GF-D8 (cell line): ENCODE data around the gene VAMP5.
"Not testable (repeated sequence)": the region's sequence is repeated elsewhere in the genome, so short reads cannot be mapped to it uniquely, and the experiment has no call there.

ENCODE experiments used
- DNase-seq: peaks from one replicate; lab custom pipeline; 2025; lab: John Stamatoyannopoulos, UW

VAMP5 gene

GRCh38 chr2:85584354-85584856, at the start of gene VAMP5:
TSS of gene VAMP5 (plus strand) at chr2:85584431. CDS start at chr2:85584491, 60 bp downstream.
- no peak for DNase-seq

GRCh38 chr2:85534881-85535280, 49.4 kb upstream of the VAMP5 start:
- DNase-seq, result peak; percentile 45

- DNase-seq, result no peak
Observed at GRCh38 chr2:85536479-85536878, 47.8 kb upstream of the VAMP5 start.

GRCh38 chr2:85537600-85538506, 46.4 kb upstream of the VAMP5 start:
- DNase-seq, result peak; percentile 16

- DNase-seq, result peak; percentile 74
Observed at GRCh38 chr2:85538507-85539360, 45.5 kb upstream of the VAMP5 start, which contains the start of gene MAT2A. TSS of gene MAT2A (plus strand) at chr2:85539168. CDS start at chr2:85539288, 120 bp downstream.

GRCh38 chr2:85539361-85540132, 44.7 kb upstream of the VAMP5 start:
- DNase-seq, result peak; percentile 22

GRCh38 chr2:85540133-85540648, 44.0 kb upstream of the VAMP5 start:
- no peak for DNase-seq

- DNase-seq, result no peak
Observed at GRCh38 chr2:85541262-85541661, 43.0 kb upstream of the VAMP5 start.

GRCh38 chr2:85541753-85542457, 42.3 kb upstream of the VAMP5 start:
- no peak for DNase-seq

GRCh38 chr2:85542777-85543176, 41.5 kb upstream of the VAMP5 start:
- DNase-seq, result no peak

GRCh38 chr2:85544254-85544691, 40.0 kb upstream of the VAMP5 start:
- DNase-seq, result not testable (repeated sequence)

GRCh38 chr2:85544915-85545779, 39.1 kb upstream of the VAMP5 start:
- not testable (repeated sequence) for DNase-seq

- DNase-seq, result no peak
Observed at GRCh38 chr2:85545780-85546240, 38.4 kb upstream of the VAMP5 start.

GRCh38 chr2:85547089-85547858, 37.0 kb upstream of the VAMP5 start:
- DNase-seq, result no peak

- DNase-seq, result no peak
Observed at GRCh38 chr2:85547859-85548607, 36.2 kb upstream of the VAMP5 start.

- no peak for DNase-seq
Observed at GRCh38 chr2:85548608-85548900, 35.7 kb upstream of the VAMP5 start.

- no peak for DNase-seq
Observed at GRCh38 chr2:85549095-85549494, 35.1 kb upstream of the VAMP5 start.

- no peak for DNase-seq
Observed at GRCh38 chr2:85549826-85550225, 34.4 kb upstream of the VAMP5 start.
